Thyroid gland (tissue), 4 donors: ENCODE measurements around the gene TTC9C.

Experiments used
- CTCF ChIP-seq, 6 experiments: fragments of 200-600 bp in 3 of 6; fragments of 450-650 bp in 3 of 6; sonication (generic) in 3 of 6; IDR thresholded peaks; one replicate each; pipeline ENCODE4 v1.5.1; 2016 to 2019; ENCODE audit warnings: antibody characterized with exemption in 6 of 6, mild to moderate bottlenecking in 2 of 6, inconsistent platforms in 1 of 6, moderate library complexity in 1 of 6
- POLR2A ChIP-seq, 2 donors: fragments of 450-650 bp; IDR thresholded peaks; one replicate each; pipeline ENCODE4 v1.6.1; 2017; ENCODE audit warnings: antibody characterized with exemption in 2 of 2, mild to moderate bottlenecking in 2 of 2, moderate library complexity in 1 of 2

GRCh38 chr11:62726915-62727164 lies 1.4 kb upstream of the TTC9C start:
- TF ChIP-seq CTCF (IDR thresholded peaks at IDR 0.05): no peak
- TF ChIP-seq POLR2A (IDR thresholded peaks at IDR 0.05): no peak
